ENCODE measurements around the gene CNEP1R1.

DNA sequence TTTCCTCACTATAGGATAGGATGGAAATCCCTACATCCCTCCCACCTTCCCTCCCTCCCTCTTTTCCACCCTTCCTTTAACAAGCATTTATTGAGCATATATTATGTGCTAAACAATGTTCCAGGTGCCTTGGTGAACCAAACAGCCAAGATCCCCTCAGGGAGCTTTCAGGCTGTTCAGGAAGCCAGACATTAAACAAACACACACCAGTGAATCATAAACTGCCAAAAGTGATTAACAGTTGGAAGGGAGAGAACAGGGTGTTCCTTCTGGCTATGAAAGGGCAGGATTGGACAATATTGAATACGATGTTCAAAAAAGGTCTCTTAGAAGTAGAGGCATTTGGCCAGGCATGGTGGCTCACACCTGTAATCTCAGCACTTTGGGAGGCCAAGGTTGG lies 22.8 kb upstream of the CNEP1R1 start:
- TF ChIP-seq POLR2A (IDR thresholded peaks at IDR 0.05; ENCODE audit: low read depth, low read length) (no peak), RAD21 (IDR thresholded peaks at IDR 0.05; ENCODE audit: low read length) (no peak), RCOR1 (IDR thresholded peaks at IDR 0.05; ENCODE audit: insufficient replicate concordance, low read length) (no peak)
- TF ChIP-seq, protein P1, sequence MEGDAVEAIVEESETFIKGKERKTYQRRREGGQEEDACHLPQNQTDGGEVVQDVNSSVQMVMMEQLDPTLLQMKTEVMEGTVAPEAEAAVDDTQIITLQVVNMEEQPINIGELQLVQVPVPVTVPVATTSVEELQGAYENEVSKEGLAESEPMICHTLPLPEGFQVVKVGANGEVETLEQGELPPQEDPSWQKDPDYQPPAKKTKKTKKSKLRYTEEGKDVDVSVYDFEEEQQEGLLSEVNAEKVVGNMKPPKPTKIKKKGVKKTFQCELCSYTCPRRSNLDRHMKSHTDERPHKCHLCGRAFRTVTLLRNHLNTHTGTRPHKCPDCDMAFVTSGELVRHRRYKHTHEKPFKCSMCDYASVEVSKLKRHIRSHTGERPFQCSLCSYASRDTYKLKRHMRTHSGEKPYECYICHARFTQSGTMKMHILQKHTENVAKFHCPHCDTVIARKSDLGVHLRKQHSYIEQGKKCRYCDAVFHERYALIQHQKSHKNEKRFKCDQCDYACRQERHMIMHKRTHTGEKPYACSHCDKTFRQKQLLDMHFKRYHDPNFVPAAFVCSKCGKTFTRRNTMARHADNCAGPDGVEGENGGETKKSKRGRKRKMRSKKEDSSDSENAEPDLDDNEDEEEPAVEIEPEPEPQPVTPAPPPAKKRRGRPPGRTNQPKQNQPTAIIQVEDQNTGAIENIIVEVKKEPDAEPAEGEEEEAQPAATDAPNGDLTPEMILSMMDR (conservative IDR thresholded peaks at IDR 0.05; ENCODE audit: low read depth, low read length) = no peak
